Liver (tissue), 3 donors: ENCODE results near the gene ZMYND8.

ENCODE experiments used
- CTCF ChIP-seq: fragments of 150-350 bp; IDR thresholded peaks from 2 replicates; pipeline ENCODE4 v1.5.1; 2017; ENCODE audit warnings: improper control_type of control experiment, low read depth, low read length; ENCODE audit not compliant: missing input control
- RAD21 ChIP-seq, 2 donors: IDR thresholded peaks; 2 replicates each; pipeline ENCODE4 v1.6.1; 2016; ENCODE audit warnings: antibody characterized with exemption in 2 of 2, mild to moderate bottlenecking in 2 of 2
- donor health status: healthy.
- donor health status: healthy.

GRCh38 chr20:47238780-47239718 is 117.5 kb downstream of the ZMYND8 start:
- TF ChIP-seq CTCF (no peak), RAD21 (IDR thresholded peaks at IDR 0.05) (no peak)
